K562 (cell line): ENCODE data around the gene IKBKE.

Source experiments
- CTCF ChIP-seq, 3 experiments: IDR thresholded peaks in 2 of 3; conservative IDR thresholded peaks in 1 of 3; 2 replicates each; pipeline ENCODE4 v1.5.1; 2011 to 2012; ENCODE audit warnings: low read length in 3 of 3, mild to moderate bottlenecking in 3 of 3, control low read depth in 2 of 3, improper control_type of control experiment in 1 of 3, inconsistent platforms in 1 of 3, low read depth in 1 of 3, mixed read lengths in 1 of 3, moderate library complexity in 1 of 3; ENCODE audit not compliant: insufficient read depth in 2 of 3
- NKRF ChIP-seq: fragments of 450-650 bp; IDR thresholded peaks from 2 replicates; pipeline ENCODE4 v1.6.1; 2016; ENCODE audit warnings: borderline replicate concordance

DNA sequence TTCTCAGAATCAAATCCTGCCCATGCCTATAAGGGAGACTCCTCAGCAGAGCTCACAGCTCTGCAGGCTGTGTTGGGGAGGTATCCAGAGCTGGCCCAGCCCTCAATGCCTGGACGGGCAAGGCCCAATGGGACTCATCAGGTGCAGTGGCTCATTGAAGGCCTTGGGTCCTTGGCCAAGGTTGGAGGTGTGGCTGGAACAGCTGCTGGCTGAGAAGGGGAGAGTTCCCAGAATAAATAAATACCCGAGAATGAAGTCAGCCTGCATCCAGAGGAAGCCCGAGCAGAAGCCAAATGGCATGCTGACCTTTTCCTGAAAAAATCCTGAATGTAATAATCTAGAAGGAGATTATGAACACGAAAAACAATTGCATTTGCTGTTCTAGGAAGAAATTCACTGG is 25.2 kb upstream of the IKBKE start:
- no peak for TF ChIP-seq CTCF (IDR thresholded peaks at IDR 0.05 in 2 of 3, conservative IDR thresholded peaks at IDR 0.05 in 1 of 3; ENCODE audit: insufficient read depth in 2 of 3, low read depth in 1 of 3, low read length in 3 of 3)
- no peak for TF ChIP-seq NKRF
